ENCODE measurements around the gene IL17RD. TPM values are rescaled to one million over a fixed set of nuclear protein-coding genes. Genes with fewer than 3 reads are reported as not detected.

Gene IL17RD
- total and polyA plus RNA-seq, 2 donors (not counting 1 experiment from before 2014, with no cell fraction given): 0.05 TPM; not detected in 1

DNA sequence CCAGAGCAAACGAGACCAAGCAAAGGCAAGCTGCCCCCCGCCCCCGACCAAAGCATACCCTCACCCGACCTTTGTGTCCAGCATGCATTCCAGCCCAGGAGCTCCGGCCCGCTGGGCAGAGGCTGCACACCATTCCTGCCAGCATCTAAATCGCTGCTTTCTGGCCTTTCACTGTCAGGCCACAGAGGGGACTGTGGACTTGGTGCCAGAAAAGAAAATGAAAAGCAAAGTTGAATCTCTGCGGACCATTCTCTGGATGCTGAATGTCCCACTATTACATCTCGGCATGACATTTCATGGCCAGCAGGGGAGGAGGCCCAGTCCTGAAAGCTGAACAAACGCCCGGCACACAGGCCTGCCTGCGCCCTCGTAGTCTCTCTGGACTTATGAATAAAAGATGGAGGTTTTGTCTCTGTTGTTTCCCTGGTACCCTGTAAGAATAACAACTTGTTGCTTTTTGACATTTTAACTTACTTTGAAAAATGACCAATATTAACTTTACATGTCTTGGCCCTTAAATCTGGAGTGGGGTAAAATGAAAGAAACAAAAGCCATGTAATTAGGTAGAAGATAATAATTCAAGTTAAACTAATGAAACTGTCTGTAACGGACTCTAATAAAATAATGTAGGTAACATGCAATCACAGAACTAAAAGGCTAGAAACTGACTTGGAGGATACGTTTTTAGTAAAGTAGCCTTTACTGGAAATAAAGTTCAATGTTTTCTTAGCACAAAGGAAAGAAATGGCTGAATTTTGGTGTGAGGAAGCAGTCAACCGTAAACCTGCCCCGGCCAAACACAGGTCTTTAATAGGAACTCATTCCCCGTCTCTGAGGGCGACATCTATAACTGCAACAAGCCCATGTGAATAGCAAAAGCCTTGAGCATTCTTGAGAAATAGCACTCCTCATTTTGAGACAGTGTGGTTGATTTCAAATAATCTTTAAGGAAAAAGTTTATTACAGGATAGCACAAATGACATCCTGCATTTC lies 12.7 kb downstream of the IL17RD start:
- Histone ChIP-seq H3K9me3 (ENCODE audit: control extremely low read depth in 1 of 3, control insufficient read depth in 2 of 3, insufficient read depth in 1 of 3, low read length in 2 of 3) (no peaks in the 10 kb centered on the region), H3K4me3 (ENCODE audit: control extremely low read depth in 1 of 5, extremely low read depth in 1 of 5, insufficient read depth in 1 of 5, low read depth in 2 of 5, low read length in 4 of 5) (no peak overlapping the region), H3K36me3 (replicated peaks in 1 of 2; ENCODE audit: control extremely low read depth in 1 of 2, control insufficient read depth in 1 of 2, extremely low read depth in 1 of 2, insufficient read depth in 2 of 2, low read length in 1 of 2) (no peaks in the 10 kb centered on the region), H3K27ac (ENCODE audit: low read length in 2 of 2) (no peak overlapping the region), H3K4me1 (ENCODE audit: control insufficient read depth in 2 of 2, insufficient read depth in 2 of 2, low read length in 2 of 2) (no peaks in the 10 kb centered on the region), H2AFZ (ENCODE audit: insufficient read depth, low read depth, low read length, poor library complexity, severe bottlenecking) (no peak overlapping the region), H3K4me2 (replicated peaks; ENCODE audit: low read depth, low read length, poor library complexity, severe bottlenecking) (no peak overlapping the region), H3K79me2 (ENCODE audit: control insufficient read depth, insufficient read depth, low read length) (no peaks in the 10 kb centered on the region), H4K20me1 (ENCODE audit: control insufficient read depth, insufficient read depth, low read length, poor library complexity, severe bottlenecking) (no peaks in the 10 kb centered on the region), H3K9ac (ENCODE audit: low read length) (no peak overlapping the region), H3K27me3 (replicated peaks in 1 of 4; ENCODE audit: control extremely low read depth in 1 of 4, control insufficient read depth in 3 of 4, insufficient read depth in 4 of 4, low read length in 3 of 4) (peaks cover 0 to 19% (median 9%) of the 10 kb centered on the region in 4 experiments)
- WGBS (ENCODE audit: insufficient coverage): 85% methylated on average over 9 of the region's 19 CpGs
- H3K27ac Mint-ChIP-seq: no peak overlapping the region
- H3K9me3 Mint-ChIP-seq (ENCODE audit: insufficient read depth): no peaks in the 10 kb centered on the region
- ATAC-seq (ENCODE audit: low read depth) (no peak), DNase-seq (no peak)
- no peaks in the 10 kb centered on the region for H3K4me1 Mint-ChIP-seq
- CTCF ChIA-PET: no interaction called here
- peaks cover 47% of the 10 kb centered on the region for H3K27me3 Mint-ChIP-seq
- no peak overlapping the region for H3K4me3 Mint-ChIP-seq
- intact Hi-C loops (cut with micrococcal nuclease): no loop called here
- TF ChIP-seq, protein P1, sequence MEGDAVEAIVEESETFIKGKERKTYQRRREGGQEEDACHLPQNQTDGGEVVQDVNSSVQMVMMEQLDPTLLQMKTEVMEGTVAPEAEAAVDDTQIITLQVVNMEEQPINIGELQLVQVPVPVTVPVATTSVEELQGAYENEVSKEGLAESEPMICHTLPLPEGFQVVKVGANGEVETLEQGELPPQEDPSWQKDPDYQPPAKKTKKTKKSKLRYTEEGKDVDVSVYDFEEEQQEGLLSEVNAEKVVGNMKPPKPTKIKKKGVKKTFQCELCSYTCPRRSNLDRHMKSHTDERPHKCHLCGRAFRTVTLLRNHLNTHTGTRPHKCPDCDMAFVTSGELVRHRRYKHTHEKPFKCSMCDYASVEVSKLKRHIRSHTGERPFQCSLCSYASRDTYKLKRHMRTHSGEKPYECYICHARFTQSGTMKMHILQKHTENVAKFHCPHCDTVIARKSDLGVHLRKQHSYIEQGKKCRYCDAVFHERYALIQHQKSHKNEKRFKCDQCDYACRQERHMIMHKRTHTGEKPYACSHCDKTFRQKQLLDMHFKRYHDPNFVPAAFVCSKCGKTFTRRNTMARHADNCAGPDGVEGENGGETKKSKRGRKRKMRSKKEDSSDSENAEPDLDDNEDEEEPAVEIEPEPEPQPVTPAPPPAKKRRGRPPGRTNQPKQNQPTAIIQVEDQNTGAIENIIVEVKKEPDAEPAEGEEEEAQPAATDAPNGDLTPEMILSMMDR (IDR thresholded peaks at IDR 0.05): no peak
- TF ChIP-seq EZH2 (IDR thresholded peaks at IDR 0.05; ENCODE audit: borderline replicate concordance, insufficient read depth, low read depth, low read length, poor library complexity, severe bottlenecking): no peak
- POLR2A ChIA-PET: no interaction called here

DNA sequence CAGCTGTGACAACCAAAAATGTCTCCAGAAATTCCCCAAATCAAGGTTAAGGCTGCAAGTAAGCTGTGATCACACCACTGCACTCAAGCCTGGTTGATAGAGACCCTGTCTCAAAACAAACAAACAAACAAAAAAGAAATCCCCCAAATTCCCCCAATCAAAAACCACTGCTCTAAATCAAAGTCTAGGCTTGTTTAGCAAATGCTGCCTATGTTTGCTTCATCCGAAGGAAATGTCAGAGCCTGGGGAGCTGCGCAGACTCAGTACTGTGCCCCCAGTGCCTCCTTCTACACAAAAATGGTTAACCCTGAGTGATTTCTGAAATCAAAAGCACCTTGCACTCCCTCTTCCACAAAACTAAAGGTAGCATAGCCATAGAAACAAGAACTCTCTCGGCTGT lies 13.4 kb downstream of the IL17RD start:
- WGBS (ENCODE audit: insufficient coverage): 93% methylated on average over 3 of the region's 3 CpGs
- H3K9me3 ChIP-seq (ENCODE audit: control extremely low read depth in 1 of 3, control insufficient read depth in 2 of 3, insufficient read depth in 1 of 3, low read length in 2 of 3): no peaks in the 10 kb centered on the region
- no peak overlapping the region for H2AFZ ChIP-seq (ENCODE audit: insufficient read depth, low read depth, low read length, poor library complexity, severe bottlenecking)
- H3K79me2 ChIP-seq (ENCODE audit: control insufficient read depth, insufficient read depth, low read length): no peaks in the 10 kb centered on the region
- no peak for TF ChIP-seq EZH2 (IDR thresholded peaks at IDR 0.05; ENCODE audit: borderline replicate concordance, insufficient read depth, low read depth, low read length, poor library complexity, severe bottlenecking)
- TF ChIP-seq, protein P1 (IDR thresholded peaks at IDR 0.05): no peak
- Mint-ChIP-seq H3K4me1 (no peaks in the 10 kb centered on the region), H3K4me3 (no peak overlapping the region), H3K9me3 (ENCODE audit: insufficient read depth) (no peaks in the 10 kb centered on the region), H3K27ac (no peak overlapping the region), H3K27me3 (peaks cover 41% of the 10 kb centered on the region)
- no peaks in the 10 kb centered on the region for H3K4me1 ChIP-seq (ENCODE audit: control insufficient read depth in 2 of 2, insufficient read depth in 2 of 2, low read length in 2 of 2)
- no peak overlapping the region for H3K4me2 ChIP-seq (replicated peaks; ENCODE audit: low read depth, low read length, poor library complexity, severe bottlenecking)
- no peak overlapping the region for H3K4me3 ChIP-seq (ENCODE audit: control extremely low read depth in 1 of 5, extremely low read depth in 1 of 5, insufficient read depth in 1 of 5, low read depth in 2 of 5, low read length in 4 of 5)
- ATAC-seq (ENCODE audit: low read depth): no peak
- no peak overlapping the region for H3K9ac ChIP-seq (ENCODE audit: low read length)
- H4K20me1 ChIP-seq (ENCODE audit: control insufficient read depth, insufficient read depth, low read length, poor library complexity, severe bottlenecking): no peaks in the 10 kb centered on the region
- POLR2A ChIA-PET: no interaction called here
- DNase-seq: no peak
- intact Hi-C loops (cut with micrococcal nuclease): no loop called here
- CTCF ChIA-PET: no interaction called here
- H3K36me3 ChIP-seq (replicated peaks in 1 of 2; ENCODE audit: control extremely low read depth in 1 of 2, control insufficient read depth in 1 of 2, extremely low read depth in 1 of 2, insufficient read depth in 2 of 2, low read length in 1 of 2): no peaks in the 10 kb centered on the region
- H3K27me3 ChIP-seq (replicated peaks in 1 of 4; ENCODE audit: control extremely low read depth in 1 of 4, control insufficient read depth in 3 of 4, insufficient read depth in 4 of 4, low read length in 3 of 4): peaks cover 0 to 17% (median 7%) of the 10 kb centered on the region in 4 experiments
- no peak overlapping the region for H3K27ac ChIP-seq (ENCODE audit: low read length in 2 of 2)

Measured in B cell (primary cell).